SH-SY5Y (cell line): ENCODE results near the gene ARHGAP6.

Experiments used
- GATA2 ChIP-seq: IDR thresholded peaks from 2 replicates; pipeline ENCODE4 v1.6.1; 2011; ENCODE audit warnings: mild to moderate bottlenecking, low read depth, low read length
- GATA3 ChIP-seq: IDR thresholded peaks from 2 replicates; pipeline ENCODE4 v1.6.1; 2011; ENCODE audit warnings: low read depth, mild to moderate bottlenecking, low read length, moderate library complexity

DNA sequence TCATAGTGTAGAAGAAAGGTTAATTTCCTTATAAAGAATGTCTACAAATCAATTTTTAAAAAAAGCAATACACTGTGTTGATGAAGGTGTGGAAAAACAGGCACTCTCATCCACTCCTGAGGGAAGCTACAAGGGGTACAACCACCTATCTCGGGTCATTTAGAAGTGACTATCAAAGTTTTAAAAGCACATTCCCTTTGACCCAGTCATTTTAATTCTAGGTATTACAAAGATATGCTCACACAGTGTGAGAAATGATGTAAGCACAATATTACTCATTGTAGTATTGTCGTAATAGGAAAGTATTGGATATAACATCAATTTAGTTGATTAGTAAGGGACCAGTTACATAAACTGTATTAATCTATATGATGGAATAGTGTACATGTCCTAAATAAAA, 562.0 kb downstream of the ARHGAP6 start:
- TF ChIP-seq GATA3 (no peak), GATA2 (no peak)
